Type B pancreatic cell (in vitro differentiated cells): ENCODE results near the gene NUP98. TPM values are rescaled to one million over a fixed set of nuclear protein-coding genes. Genes with fewer than 3 reads are reported as not detected.

Experiments used
- DNase-seq: peaks from one replicate; pipeline ENCODE4 v3.0.0; 2021; ENCODE audit warnings: mixed read lengths; ENCODE audit not compliant: unreplicated experiment; ENCODE audit errors: extremely low spot score
- H3K27ac Mint-ChIP-seq: 2 replicates; pipeline ENCODE4 v1.8.0; 2021; ENCODE audit warnings: mild to moderate bottlenecking, mixed read lengths
- H3K27me3 Mint-ChIP-seq: 2 replicates; pipeline ENCODE4 v1.8.0; 2021; ENCODE audit warnings: mixed read lengths
- H3K36me3 Mint-ChIP-seq: 2 replicates; pipeline ENCODE4 v1.8.0; 2021; ENCODE audit warnings: mixed read lengths
- H3K4me1 Mint-ChIP-seq: one replicate; pipeline ENCODE4 v1.8.0; 2021; ENCODE audit warnings: mixed read lengths; ENCODE audit not compliant: unreplicated experiment
- H3K4me3 Mint-ChIP-seq: 2 replicates; pipeline ENCODE4 v1.8.0; 2021; ENCODE audit warnings: mild to moderate bottlenecking, mixed read lengths
- H3K9me3 Mint-ChIP-seq: 2 replicates; pipeline ENCODE4 v1.8.0; 2021; ENCODE audit warnings: mixed read lengths
- total RNA-seq: library from RNA; stranded (reverse); gene quantifications from 2 replicates; pipeline ENCODE4 v1.2.1, GENCODE V29; 2021; ENCODE audit warnings: low replicate concordance
- TF ChIP-seq, protein P1 (sequence below): fragments of 200-600 bp; sonication (generic); conservative IDR thresholded peaks from 2 replicates; pipeline ENCODE4 v1.5.0; 2021; ENCODE audit warnings: antibody characterized with exemption, mild to moderate bottlenecking

The NUP98 gene
- total RNA-seq, 1 donor from 2014 or later = 74.6 TPM

- TF ChIP-seq, protein P1, sequence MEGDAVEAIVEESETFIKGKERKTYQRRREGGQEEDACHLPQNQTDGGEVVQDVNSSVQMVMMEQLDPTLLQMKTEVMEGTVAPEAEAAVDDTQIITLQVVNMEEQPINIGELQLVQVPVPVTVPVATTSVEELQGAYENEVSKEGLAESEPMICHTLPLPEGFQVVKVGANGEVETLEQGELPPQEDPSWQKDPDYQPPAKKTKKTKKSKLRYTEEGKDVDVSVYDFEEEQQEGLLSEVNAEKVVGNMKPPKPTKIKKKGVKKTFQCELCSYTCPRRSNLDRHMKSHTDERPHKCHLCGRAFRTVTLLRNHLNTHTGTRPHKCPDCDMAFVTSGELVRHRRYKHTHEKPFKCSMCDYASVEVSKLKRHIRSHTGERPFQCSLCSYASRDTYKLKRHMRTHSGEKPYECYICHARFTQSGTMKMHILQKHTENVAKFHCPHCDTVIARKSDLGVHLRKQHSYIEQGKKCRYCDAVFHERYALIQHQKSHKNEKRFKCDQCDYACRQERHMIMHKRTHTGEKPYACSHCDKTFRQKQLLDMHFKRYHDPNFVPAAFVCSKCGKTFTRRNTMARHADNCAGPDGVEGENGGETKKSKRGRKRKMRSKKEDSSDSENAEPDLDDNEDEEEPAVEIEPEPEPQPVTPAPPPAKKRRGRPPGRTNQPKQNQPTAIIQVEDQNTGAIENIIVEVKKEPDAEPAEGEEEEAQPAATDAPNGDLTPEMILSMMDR = no peak
- Mint-ChIP-seq H3K9me3 (no peaks in the 10 kb centered on the region), H3K36me3 (peaks cover 34% of the 10 kb centered on the region)
These were observed 87.4 kb downstream of the NUP98 start for GRCh38 chr11:3709977-3710376.

GRCh38 chr11:3707176-3707575, 90.2 kb downstream of the NUP98 start:
- peaks cover 33% of the 10 kb centered on the region for H3K36me3 Mint-ChIP-seq
- TF ChIP-seq, protein P1 = no peak
- no peak for DNase-seq

More at GRCh38 chr11:3709977-3710376, 87.4 kb downstream of the NUP98 start:
- Mint-ChIP-seq H3K27me3 (no peaks in the 10 kb centered on the region), H3K4me1 (no peaks in the 10 kb centered on the region), H3K27ac (no peak overlapping the region), H3K4me3 (no peak overlapping the region)
- no peak for DNase-seq

GRCh38 chr11:3703383-3703782, 94.0 kb downstream of the NUP98 start:
- H3K4me1 Mint-ChIP-seq = no peaks in the 10 kb centered on the region
- H3K36me3 Mint-ChIP-seq = peaks cover 39% of the 10 kb centered on the region
- H3K4me3 Mint-ChIP-seq = no peak overlapping the region
- no peaks in the 10 kb centered on the region for H3K27me3 Mint-ChIP-seq
- no peak overlapping the region for H3K27ac Mint-ChIP-seq
- H3K9me3 Mint-ChIP-seq = no peaks in the 10 kb centered on the region
- TF ChIP-seq, protein P1 = no peak
- DNase-seq = no peak

More at GRCh38 chr11:3707176-3707575, 90.2 kb downstream of the NUP98 start:
- Mint-ChIP-seq H3K9me3 (no peaks in the 10 kb centered on the region), H3K27ac (no peak overlapping the region), H3K27me3 (no peaks in the 10 kb centered on the region), H3K4me3 (no peak overlapping the region), H3K4me1 (no peaks in the 10 kb centered on the region)

DNA sequence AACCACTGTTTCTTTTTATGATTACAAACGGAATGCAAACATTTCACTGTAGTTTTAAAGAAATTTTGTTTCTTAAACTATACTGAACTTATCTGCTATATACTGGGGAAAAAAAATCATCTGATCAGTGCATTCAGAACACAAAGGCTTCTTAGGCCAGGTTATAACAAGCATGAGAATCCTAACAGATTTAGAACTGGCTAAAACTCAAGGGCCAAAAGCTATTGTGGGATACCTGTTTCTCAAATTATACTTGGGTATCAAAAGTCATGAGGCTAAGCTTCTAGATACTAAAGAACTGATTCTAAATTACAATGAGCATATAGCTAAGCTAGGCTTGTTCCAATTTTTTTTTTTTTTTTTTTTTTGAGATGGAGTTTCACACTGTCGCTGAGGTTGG, 96.4 kb downstream of the NUP98 start:
- no peak for DNase-seq
- Mint-ChIP-seq H3K27me3 (no peaks in the 10 kb centered on the region), H3K4me3 (no peak overlapping the region), H3K4me1 (no peaks in the 10 kb centered on the region), H3K27ac (no peak overlapping the region), H3K36me3 (peaks cover 36% of the 10 kb centered on the region), H3K9me3 (no peaks in the 10 kb centered on the region)
- TF ChIP-seq, protein P1 = no peak

- Mint-ChIP-seq H3K27me3 (no peaks in the 10 kb centered on the region), H3K27ac (no peak overlapping the region), H3K36me3 (peaks cover 40% of the 10 kb centered on the region), H3K4me1 (no peaks in the 10 kb centered on the region), H3K9me3 (no peaks in the 10 kb centered on the region), H3K4me3 (no peak overlapping the region)
- no peak for DNase-seq
- TF ChIP-seq, protein P1 = no peak
These were observed 96.9 kb downstream of the NUP98 start for GRCh38 chr11:3700410-3700809.

- Mint-ChIP-seq H3K27ac (no peak overlapping the region), H3K9me3 (no peaks in the 10 kb centered on the region), H3K27me3 (no peaks in the 10 kb centered on the region), H3K4me3 (no peak overlapping the region), H3K4me1 (no peaks in the 10 kb centered on the region), H3K36me3 (peaks cover 31% of the 10 kb centered on the region)
- DNase-seq = no peak
- TF ChIP-seq, protein P1 = no peak
These were observed 110.6 kb downstream of the NUP98 start for GRCh38 chr11:3686751-3687150.
